Measurements from ENCODE around the gene HIPK2. TPM values are rescaled to one million over a fixed set of nuclear protein-coding genes. Genes with fewer than 3 reads are reported as not detected.

HIPK2 gene
- total and polyA plus RNA-seq, 2 of the 4 experiments (the other 2 are of a cell fraction), result 22.0 to 27.1 TPM

GRCh38 chr7:139568346-139568675 lies 209.5 kb downstream of the HIPK2 start:
- in situ Hi-C loops (cut with MboI; ENCODE audit: low sequenced_read_pairs), result no loop called here
- CTCF ChIA-PET, result no interaction called here

More at GRCh38 chr7:139568346-139568675, 209.5 kb downstream of the HIPK2 start:
- no TSS peak for BruUV-seq (replicated peaks)
- no peak overlapping the region for H4K91ac ChIP-seq (ENCODE audit: insufficient read depth, low read depth, low read length)
- no peak overlapping the region for H2BK120ac ChIP-seq (ENCODE audit: low read depth, low read length)
- no peak for DNase-seq
- peak overlapping the region; percentile 32 for H2AK9ac ChIP-seq (replicated peaks; ENCODE audit: low read depth, low read length, poor library complexity)
- H4K8ac ChIP-seq (ENCODE audit: low read depth in 2 of 2, low read length in 2 of 2), result no peak overlapping the region
- H3K27ac ChIP-seq (ENCODE audit: insufficient read depth, low read length), result no peak overlapping the region
- no peak overlapping the region for H2BK20ac ChIP-seq (ENCODE audit: low read depth, low read length)
- dilution Hi-C loops (cut with HindIII; ENCODE audit: low sequenced_read_pairs, unreplicated experiment), result no loop called here
- H3K23ac ChIP-seq (ENCODE audit: low read depth, low read length), result no peak overlapping the region
- H3K9me3 ChIP-seq (ENCODE audit: control insufficient read depth, insufficient read depth, low read length), result no peaks in the 10 kb centered on the region
- no peak overlapping the region for H3K9ac ChIP-seq (ENCODE audit: low read depth, low read length)
- peaks cover 11% of the 10 kb centered on the region; the same call in 1 of the 2 replicates for H4K20me1 ChIP-seq (ENCODE audit: insufficient read depth, low read length)
- H3K4me2 ChIP-seq (ENCODE audit: low read depth, low read length), result no peak overlapping the region
- POLR2A ChIA-PET (ENCODE audit: unreplicated experiment), result no interaction called here
- no peak overlapping the region for H3K56ac ChIP-seq (ENCODE audit: extremely low read depth, insufficient read depth, low read length)
- no peak overlapping the region for H2BK5ac ChIP-seq (ENCODE audit: low read depth, low read length, poor library complexity, severe bottlenecking)
- no peak overlapping the region for H2BK15ac ChIP-seq (ENCODE audit: low read depth, low read length)
- peaks cover 0 to 26% of the 10 kb centered on the region in 2 experiments; a peak in 3 of 4 replicates for H3K79me1 ChIP-seq (ENCODE audit: low read depth in 1 of 2, low read length in 2 of 2)
- H3K4me3 ChIP-seq (ENCODE audit: insufficient read depth, low read depth, low read length), result no peak overlapping the region
- no peak overlapping the region for H2AK5ac ChIP-seq (ENCODE audit: low read depth, low read length)
- ATAC-seq (ENCODE audit: low read depth), result no peak
- peaks cover 7% of the 10 kb centered on the region; the same call in 1 of the 2 replicates for H3K9me1 ChIP-seq (ENCODE audit: insufficient read depth, low read length)
- H4K5ac ChIP-seq (ENCODE audit: low read depth, low read length), result no peak overlapping the region
- no peak overlapping the region for H2AFZ ChIP-seq (replicated peaks; ENCODE audit: low read length, poor library complexity)
- no CpG with 5 or more reads among the region's 6 CpGs for WGBS, 2 experiments (ENCODE audit: extremely low coverage in 2 of 2, insufficient read length in 1 of 2)
- no peaks in the 10 kb centered on the region for H3K27me3 ChIP-seq (ENCODE audit: control insufficient read depth, insufficient read depth, low read length)
- TF ChIP-seq ELK1 (IDR thresholded peaks at IDR 0.05; ENCODE audit: borderline replicate concordance, low read depth, low read length) (no peak), RAD21 (IDR thresholded peaks at IDR 0.05; ENCODE audit: low read length) (no peak), CTCF (conservative IDR thresholded peaks at IDR 0.05; ENCODE audit: low read depth, low read length) (no peak), MAZ (IDR thresholded peaks at IDR 0.05; ENCODE audit: borderline replicate concordance, low read depth, low read length) (no peak), MXI1 (IDR thresholded peaks at IDR 0.05; ENCODE audit: borderline replicate concordance, low read depth, low read length) (no peak), BHLHE40 (IDR thresholded peaks at IDR 0.05; ENCODE audit: low read depth, low read length) (no peak), NFE2L2 (IDR thresholded peaks at IDR 0.05; ENCODE audit: low read depth, low read length) (no peak), CHD1 (IDR thresholded peaks at IDR 0.05; ENCODE audit: low read depth, low read length) (no peak), RCOR1 (IDR thresholded peaks at IDR 0.05; ENCODE audit: insufficient replicate concordance, low read length) (no peak), USF2 (IDR thresholded peaks at IDR 0.05; ENCODE audit: low read depth, low read length) (no peak)
- H3K4ac ChIP-seq (ENCODE audit: low read depth, low read length), result no peak overlapping the region
- intact Hi-C loops (cut with micrococcal nuclease), result no loop called here
- H3K36me3 ChIP-seq (ENCODE audit: control insufficient read depth, insufficient read depth, low read length), result peaks cover 73% of the 10 kb centered on the region
- peaks cover 2% of the 10 kb centered on the region; the same call in 1 of the 2 replicates for H3K4me1 ChIP-seq (ENCODE audit: control insufficient read depth, insufficient read depth, low read length)
- no peak overlapping the region for H3K14ac ChIP-seq (replicated peaks; ENCODE audit: low read depth, low read length)
- H3K18ac ChIP-seq (ENCODE audit: low read depth, low read length), result no peak overlapping the region

All from IMR-90 (cell line).